HCT116 (cell line): Measurements from ENCODE around the gene BCL6. TPM values are rescaled to one million over a fixed set of nuclear protein-coding genes. Genes with fewer than 3 reads are reported as not detected.

Experiments
- ATAC-seq: fragments of 200-7000 bp; cut with Tn5 transposase; 2 replicates; pipeline ENCODE4 v1.9.1; 2020; ENCODE audit warnings: mild to moderate bottlenecking, moderate library complexity
- BruUV-seq: library from RNA; stranded (reverse); fragments of 400-500 nt; replicated peaks from 2 replicates; lab custom pipeline; 2021; lab: Mats Ljungman, UMichigan
- CTCF ChIA-PET: fragments of 300-600 bp; sonication (Branson Sonifier 250); formaldehyde crosslinking; loops from one replicate; lab custom pipeline; 2021; ENCODE audit warnings: antibody characterized with exemption; lab: Charles Lee
- POLR2A ChIA-PET: fragments of 300-600, 350-600 bp; sonication (Branson Sonifier 250); formaldehyde crosslinking; loops from one replicate; lab custom pipeline; 2021; ENCODE audit warnings: antibody characterized with exemption; lab: Charles Lee
- RAD21 ChIA-PET, 2 experiments: fragments of 300-600 bp; sonication (Branson Sonifier 250); formaldehyde crosslinking; loops; one replicate each; lab custom pipeline; 2023; ENCODE audit warnings: low total read pairs in 2 of 2; ENCODE audit not compliant: uncharacterized antibody in 2 of 2, unreplicated experiment in 2 of 2, low non-redundant PET in 1 of 2; lab: Charles Lee
- DNase-seq: peaks from one replicate; pipeline ENCODE4 v3.0.0-alpha.2; 2010; ENCODE audit warnings: low read depth, low spot score
- H2AFZ ChIP-seq: fragments of 200-600 bp; shearing (Covaris generic), sonication (generic); 2 replicates; pipeline ENCODE4 v1.6.1; 2017; ENCODE audit warnings: low read depth, mixed run types, mixed read lengths, antibody characterized with exemption, low read length; ENCODE audit not compliant: poor library complexity, severe bottlenecking
- H3K27ac ChIP-seq: 2 replicates; pipeline ENCODE4 v1.5.1; 2012; ENCODE audit warnings: low read depth, low read length
- H3K27me3 ChIP-seq: fragments of 200-600 bp; sonication (generic); 2 replicates; pipeline ENCODE4 v1.6.1; 2016; ENCODE audit warnings: mixed run types, low read length, mixed read lengths; ENCODE audit not compliant: insufficient read depth
- H3K36me3 ChIP-seq, 2 experiments: fragments of 200-500 bp in 1 of 2; fragments of 200-600 bp in 1 of 2; sonication (Bioruptor generic) in 1 of 2; sonication (generic) in 1 of 2; 2 replicates each; pipeline versions ENCODE4 v1.5.1 to v1.6.1; 2014 to 2016; ENCODE audit warnings: low read length in 2 of 2, inconsistent platforms in 1 of 2, mixed read lengths in 1 of 2, mixed run types in 1 of 2; ENCODE audit not compliant: insufficient read depth in 2 of 2, control insufficient read depth in 1 of 2
- H3K4me1 ChIP-seq, 2 experiments: fragments of 200-600 bp in 1 of 2; sonication (generic) in 1 of 2; 2 replicates each; pipeline versions ENCODE4 v1.5.1 to v1.6.1; 2012 to 2017; ENCODE audit warnings: low read length in 2 of 2, inconsistent platforms in 1 of 2, mild to moderate bottlenecking in 1 of 2, mixed read lengths in 1 of 2, mixed run types in 1 of 2, moderate library complexity in 1 of 2; ENCODE audit not compliant: insufficient read depth in 2 of 2, control insufficient read depth in 1 of 2
- H3K4me2 ChIP-seq: fragments of 200-600 bp; sonication (generic); 2 replicates; pipeline ENCODE4 v1.6.1; 2017; ENCODE audit warnings: mixed run types, low read length, mixed read lengths
- H3K4me3 ChIP-seq, 2 experiments: fragments of 200-600 bp in 1 of 2; sonication (generic) in 1 of 2; replicated peaks in 1 of 2; 2 replicates each; pipeline ENCODE4 v1.5.1; 2011 to 2016; ENCODE audit warnings: low read length in 2 of 2, control low read depth in 1 of 2, low read depth in 1 of 2, mild to moderate bottlenecking in 1 of 2, mixed read lengths in 1 of 2, mixed run types in 1 of 2
- H3K79me2 ChIP-seq: fragments of 200-600 bp; sonication (generic); 2 replicates; pipeline ENCODE4 v1.6.1; 2017; ENCODE audit warnings: mild to moderate bottlenecking, mixed run types, low read length, moderate library complexity, mixed read lengths; ENCODE audit not compliant: insufficient read depth
- H3K9ac ChIP-seq: fragments of 200-600 bp; sonication (generic); 2 replicates; pipeline ENCODE4 v1.6.1; 2016; ENCODE audit warnings: low read length, mixed read lengths
- H3K9me2 ChIP-seq: fragments of 200-600 bp; sonication (generic), shearing (Covaris generic); 2 replicates; pipeline ENCODE4 v1.6.1; 2017; ENCODE audit warnings: mixed run types, mild to moderate bottlenecking, moderate library complexity; ENCODE audit not compliant: insufficient read depth
- H3K9me3 ChIP-seq, 2 experiments: fragments of 200-500 bp in 1 of 2; fragments of 200-600 bp in 1 of 2; sonication (Bioruptor generic) in 1 of 2; sonication (generic) in 1 of 2; 2 replicates each; pipeline ENCODE4 v1.6.1; 2014 to 2017; ENCODE audit warnings: low read length in 2 of 2, mixed read lengths in 2 of 2, inconsistent platforms in 1 of 2, low read depth in 1 of 2, mild to moderate bottlenecking in 1 of 2, mixed run types in 1 of 2, moderate library complexity in 1 of 2; ENCODE audit not compliant: control insufficient read depth in 1 of 2, insufficient read depth in 1 of 2
- H4K20me1 ChIP-seq: fragments of 200-600 bp; sonication (generic), shearing (Covaris generic); 2 replicates; pipeline ENCODE4 v1.6.1; 2017; ENCODE audit warnings: mixed run types, mild to moderate bottlenecking, moderate library complexity; ENCODE audit not compliant: insufficient read depth
- CBX3 ChIP-seq: IDR thresholded peaks from 2 replicates; pipeline ENCODE4 v1.6.1; 2012; ENCODE audit warnings: low read depth
- CEBPB ChIP-seq: IDR thresholded peaks from 2 replicates; pipeline ENCODE4 v1.6.1; 2012; ENCODE audit warnings: low read depth
- ELF1 ChIP-seq: IDR thresholded peaks from 2 replicates; pipeline ENCODE4 v1.6.1; 2012; ENCODE audit warnings: low read depth, borderline replicate concordance
- EZH2phosphoT487 ChIP-seq: fragments of 200-600 bp; IDR thresholded peaks from 2 replicates; pipeline ENCODE4 v1.6.1; 2018; ENCODE audit warnings: antibody characterized with exemption, borderline replicate concordance
- JUND ChIP-seq: IDR thresholded peaks from 2 replicates; pipeline ENCODE4 v1.6.1; 2012
- POLR2AphosphoS5 ChIP-seq: IDR thresholded peaks from 2 replicates; pipeline ENCODE4 v1.6.1; 2011; ENCODE audit warnings: mild to moderate bottlenecking, low read depth, low read length, moderate library complexity
- SRF ChIP-seq: IDR thresholded peaks from 2 replicates; pipeline ENCODE4 v1.6.1; 2012; ENCODE audit warnings: low read depth
- TCF7L2 ChIP-seq: IDR thresholded peaks from 2 replicates; pipeline ENCODE4 v1.7.0; 2011; ENCODE audit warnings: borderline replicate concordance, inconsistent platforms; ENCODE audit not compliant: insufficient read depth, insufficient read length; ENCODE audit errors: extremely low read depth
- YY1 ChIP-seq: IDR thresholded peaks from 2 replicates; pipeline ENCODE4 v1.6.1; 2011; ENCODE audit warnings: low read length, low read depth, moderate library complexity, mild to moderate bottlenecking; ENCODE audit not compliant: insufficient replicate concordance; ENCODE audit errors: extremely low read depth
- ZFX ChIP-seq: fragments of 450-650 bp; IDR thresholded peaks from 2 replicates; pipeline ENCODE4 v1.6.1; 2017
- ZNF274 ChIP-seq: fragments of 200-500 bp; sonication (Bioruptor generic); IDR thresholded peaks from 2 replicates; pipeline ENCODE4 v1.6.1; 2014; ENCODE audit warnings: mild to moderate bottlenecking, low read depth, low read length, inconsistent platforms
- intact Hi-C: fragments of 100-400 bp; cut with micrococcal nuclease; formaldehyde crosslinking; loops from 2 replicates; pipeline ENCODE4 v1.10.0; 2022
- total RNA-seq: library from RNA; stranded (reverse); gene quantifications from one replicate; pipeline ENCODE4 v1.2.1, GENCODE V29; 2021; ENCODE audit not compliant: unreplicated experiment
- TF ChIP-seq, protein P1 (sequence below): IDR thresholded peaks from 2 replicates; pipeline ENCODE4 v1.6.1; 2012; ENCODE audit warnings: low read depth
- TF ChIP-seq, protein P2 (sequence below): IDR thresholded peaks from 2 replicates; pipeline ENCODE4 v1.6.1; 2011; ENCODE audit warnings: mild to moderate bottlenecking, low read length, moderate library complexity; ENCODE audit not compliant: insufficient replicate concordance; ENCODE audit errors: extremely low read depth
- TF ChIP-seq, protein P3 (sequence below): IDR thresholded peaks from 2 replicates; pipeline ENCODE4 v1.6.1; 2012

The BCL6 gene
- total RNA-seq, 1 experiment from 2014 or later, result 17.5 TPM

DNA sequence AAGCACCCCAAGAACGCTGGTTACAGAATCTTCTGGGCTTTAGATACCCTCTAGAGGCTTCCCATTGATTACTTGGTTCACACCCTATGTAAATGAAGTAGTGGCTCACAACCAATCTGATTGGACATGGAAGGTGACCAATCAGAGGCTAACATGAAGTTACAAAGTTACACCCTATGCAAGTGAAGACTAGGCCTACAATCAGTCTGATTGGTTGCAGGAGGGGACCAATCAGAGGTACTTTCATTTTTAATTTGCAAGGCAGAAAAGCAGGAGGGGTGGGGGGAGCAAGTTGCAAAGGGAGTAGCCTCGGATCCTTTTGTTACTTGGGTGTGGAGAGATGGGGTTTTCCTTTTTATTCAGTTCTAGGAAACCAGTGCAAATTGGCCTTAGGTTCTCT, 31.8 kb downstream of the BCL6 start:
- H3K36me3 ChIP-seq, result no peaks in the 10 kb centered on the region
- ChIA-PET CTCF (interaction anchor here (1.1 to 3.2 kb wide), 8 partner anchors 8 to 1241 kb away, joined by 3 to 28 read pairs (median 6); no protein-coding TSS in a partner anchor), RAD21 (interaction anchor here (0.6 to 0.9 kb wide), 2 partner anchors 34 to 66 kb away, joined by 3 to 4 read pairs; no protein-coding TSS in a partner anchor), POLR2A (no interaction called here)
- H3K9ac ChIP-seq, result no peak overlapping the region
- ATAC-seq, result peak; percentile 29; the same call in 1 of the 2 replicates
- no peaks in the 10 kb centered on the region for H3K79me2 ChIP-seq
- no peak for TF ChIP-seq TCF7L2
- no peak for TF ChIP-seq ZNF274
- TF ChIP-seq CEBPB, result no peak
- no peak for TF ChIP-seq JUND
- TF ChIP-seq, protein P1, sequence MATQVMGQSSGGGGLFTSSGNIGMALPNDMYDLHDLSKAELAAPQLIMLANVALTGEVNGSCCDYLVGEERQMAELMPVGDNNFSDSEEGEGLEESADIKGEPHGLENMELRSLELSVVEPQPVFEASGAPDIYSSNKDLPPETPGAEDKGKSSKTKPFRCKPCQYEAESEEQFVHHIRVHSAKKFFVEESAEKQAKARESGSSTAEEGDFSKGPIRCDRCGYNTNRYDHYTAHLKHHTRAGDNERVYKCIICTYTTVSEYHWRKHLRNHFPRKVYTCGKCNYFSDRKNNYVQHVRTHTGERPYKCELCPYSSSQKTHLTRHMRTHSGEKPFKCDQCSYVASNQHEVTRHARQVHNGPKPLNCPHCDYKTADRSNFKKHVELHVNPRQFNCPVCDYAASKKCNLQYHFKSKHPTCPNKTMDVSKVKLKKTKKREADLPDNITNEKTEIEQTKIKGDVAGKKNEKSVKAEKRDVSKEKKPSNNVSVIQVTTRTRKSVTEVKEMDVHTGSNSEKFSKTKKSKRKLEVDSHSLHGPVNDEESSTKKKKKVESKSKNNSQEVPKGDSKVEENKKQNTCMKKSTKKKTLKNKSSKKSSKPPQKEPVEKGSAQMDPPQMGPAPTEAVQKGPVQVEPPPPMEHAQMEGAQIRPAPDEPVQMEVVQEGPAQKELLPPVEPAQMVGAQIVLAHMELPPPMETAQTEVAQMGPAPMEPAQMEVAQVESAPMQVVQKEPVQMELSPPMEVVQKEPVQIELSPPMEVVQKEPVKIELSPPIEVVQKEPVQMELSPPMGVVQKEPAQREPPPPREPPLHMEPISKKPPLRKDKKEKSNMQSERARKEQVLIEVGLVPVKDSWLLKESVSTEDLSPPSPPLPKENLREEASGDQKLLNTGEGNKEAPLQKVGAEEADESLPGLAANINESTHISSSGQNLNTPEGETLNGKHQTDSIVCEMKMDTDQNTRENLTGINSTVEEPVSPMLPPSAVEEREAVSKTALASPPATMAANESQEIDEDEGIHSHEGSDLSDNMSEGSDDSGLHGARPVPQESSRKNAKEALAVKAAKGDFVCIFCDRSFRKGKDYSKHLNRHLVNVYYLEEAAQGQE, result no peak
- TF ChIP-seq, protein P2, sequence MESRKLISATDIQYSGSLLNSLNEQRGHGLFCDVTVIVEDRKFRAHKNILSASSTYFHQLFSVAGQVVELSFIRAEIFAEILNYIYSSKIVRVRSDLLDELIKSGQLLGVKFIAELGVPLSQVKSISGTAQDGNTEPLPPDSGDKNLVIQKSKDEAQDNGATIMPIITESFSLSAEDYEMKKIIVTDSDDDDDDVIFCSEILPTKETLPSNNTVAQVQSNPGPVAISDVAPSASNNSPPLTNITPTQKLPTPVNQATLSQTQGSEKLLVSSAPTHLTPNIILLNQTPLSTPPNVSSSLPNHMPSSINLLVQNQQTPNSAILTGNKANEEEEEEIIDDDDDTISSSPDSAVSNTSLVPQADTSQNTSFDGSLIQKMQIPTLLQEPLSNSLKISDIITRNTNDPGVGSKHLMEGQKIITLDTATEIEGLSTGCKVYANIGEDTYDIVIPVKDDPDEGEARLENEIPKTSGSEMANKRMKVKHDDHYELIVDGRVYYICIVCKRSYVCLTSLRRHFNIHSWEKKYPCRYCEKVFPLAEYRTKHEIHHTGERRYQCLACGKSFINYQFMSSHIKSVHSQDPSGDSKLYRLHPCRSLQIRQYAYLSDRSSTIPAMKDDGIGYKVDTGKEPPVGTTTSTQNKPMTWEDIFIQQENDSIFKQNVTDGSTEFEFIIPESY, result no peak
- TF ChIP-seq YY1, result no peak
- TF ChIP-seq ELF1, result no peak
- TF ChIP-seq SRF, result no peak
- no peak for TF ChIP-seq ZFX
- TF ChIP-seq EZH2phosphoT487, result no peak
- TF ChIP-seq, protein P3, sequence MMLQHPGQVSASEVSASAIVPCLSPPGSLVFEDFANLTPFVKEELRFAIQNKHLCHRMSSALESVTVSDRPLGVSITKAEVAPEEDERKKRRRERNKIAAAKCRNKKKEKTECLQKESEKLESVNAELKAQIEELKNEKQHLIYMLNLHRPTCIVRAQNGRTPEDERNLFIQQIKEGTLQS, result no peak
- no peak for TF ChIP-seq POLR2AphosphoS5
- no peak for TF ChIP-seq CBX3
- H4K20me1 ChIP-seq, result no peaks in the 10 kb centered on the region
- H2AFZ ChIP-seq, result peak overlapping the region; percentile 67
- BruUV-seq, result no TSS peak
- no peak overlapping the region for H3K4me3 ChIP-seq
- H3K27ac ChIP-seq, result no peak overlapping the region
- intact Hi-C loops, result loop anchor here (10.0 kb wide), 1 partner anchor 869 kb away; the partner anchor contains the start of gene ADIPOQ
- H3K4me2 ChIP-seq, result no peak overlapping the region
- no peak for DNase-seq
- H3K4me1 ChIP-seq, result no peaks in the 10 kb centered on the region
- no peaks in the 10 kb centered on the region for H3K9me3 ChIP-seq
- no peaks in the 10 kb centered on the region for H3K9me2 ChIP-seq
- H3K27me3 ChIP-seq, result no peaks in the 10 kb centered on the region
